SK-N-MC (cell line): ENCODE data around the gene RBM19.

Experiments
- DNase-seq: peaks from one replicate; pipeline ENCODE4 v3.0.0-alpha.2; 2011; ENCODE audit warnings: low read depth, low spot score
- H3K27ac ChIP-seq: fragments of 200-600 bp; sonication (generic); 2 replicates; pipeline ENCODE4 v1.5.1; 2016; ENCODE audit warnings: mixed run types
- H3K36me3 ChIP-seq: fragments of 200-600 bp; sonication (generic); 2 replicates; pipeline ENCODE4 v1.6.1; 2017; ENCODE audit warnings: antibody characterized with exemption, low read length, mixed read lengths; ENCODE audit not compliant: insufficient read depth
- H3K4me3 ChIP-seq: fragments of 200-600 bp; sonication (generic); 2 replicates; pipeline ENCODE4 v1.5.1; 2016
- H3K9ac ChIP-seq: fragments of 200-600 bp; sonication (generic); 2 replicates; pipeline ENCODE4 v1.8.0; 2017; ENCODE audit warnings: mixed run types, mixed read lengths; ENCODE audit not compliant: insufficient read length
- H3K9me3 ChIP-seq: fragments of 200-600 bp; sonication (generic); 2 replicates; pipeline ENCODE4 v1.6.1; 2017; ENCODE audit warnings: low read depth, mild to moderate bottlenecking, antibody characterized with exemption, low read length, moderate library complexity, mixed read lengths
- EZH2 ChIP-seq: fragments of 200-600 bp; sonication (generic); IDR thresholded peaks from one replicate; pipeline ENCODE4 v1.6.1; 2017; ENCODE audit warnings: antibody characterized with exemption
- FOXP2 ChIP-seq: optimal IDR thresholded peaks from 2 replicates; pipeline ENCODE3; 2011; ENCODE audit warnings: mild to moderate bottlenecking, moderate library complexity; ENCODE audit not compliant: insufficient read depth; ENCODE audit errors: extremely low read length, control extremely low read depth
- POLR2AphosphoS5 ChIP-seq: IDR thresholded peaks from 2 replicates; pipeline ENCODE4 v1.6.1; 2012; ENCODE audit warnings: mild to moderate bottlenecking, low read depth, low read length, borderline replicate concordance

RBM19 gene

DNA sequence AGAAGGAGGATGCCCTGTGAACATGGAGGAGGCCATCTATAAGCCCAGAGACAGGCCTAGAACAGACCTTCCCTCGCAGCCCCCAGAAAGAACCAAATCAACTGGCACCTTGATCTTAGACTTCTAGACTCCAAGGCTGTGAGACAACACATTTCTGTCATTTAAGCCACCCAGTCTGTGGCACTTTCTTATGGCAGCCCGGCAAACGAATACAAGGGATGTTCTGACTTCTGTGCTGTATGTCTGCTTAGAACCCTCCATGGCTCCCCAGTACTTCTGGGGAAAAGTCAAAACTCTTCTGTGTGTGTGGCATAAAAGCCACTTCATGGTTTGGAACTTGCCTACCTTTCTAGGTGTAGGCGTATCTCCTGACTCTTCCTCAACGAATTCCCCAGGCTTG is 42.9 kb downstream of the RBM19 start:
- Histone ChIP-seq H3K4me3 (no peak overlapping the region), H3K27ac (no peak overlapping the region), H3K9ac (no peak overlapping the region), H3K9me3 (no peaks in the 10 kb centered on the region), H3K36me3 (peaks cover 3% of the 10 kb centered on the region; the same call in 1 of the 2 replicates)
- DNase-seq: no peak
- no peak for TF ChIP-seq POLR2AphosphoS5
- TF ChIP-seq FOXP2: no peak
- TF ChIP-seq EZH2: no peak

DNA sequence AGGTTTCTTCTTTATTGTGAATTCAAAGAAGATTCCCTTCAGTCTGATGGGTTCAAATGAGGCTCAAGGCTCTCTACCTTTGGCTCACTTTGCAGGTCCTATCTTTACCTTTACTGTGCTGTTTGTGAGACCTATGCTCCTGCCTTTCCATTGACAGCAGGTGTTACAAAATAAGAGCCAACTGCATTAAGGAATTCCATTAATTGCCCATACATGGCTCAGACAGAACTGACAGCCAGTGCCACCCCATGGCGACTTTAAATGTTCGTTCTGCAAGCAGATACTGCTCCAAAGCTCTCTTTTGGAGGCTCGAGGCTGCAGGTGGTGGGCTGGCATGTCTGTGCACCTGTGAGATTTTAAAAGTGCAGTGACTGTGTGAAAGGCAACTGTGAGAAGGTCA is 44.7 kb downstream of the RBM19 start:
- Histone ChIP-seq H3K27ac (no peak overlapping the region), H3K4me3 (no peak overlapping the region), H3K36me3 (peaks cover 3% of the 10 kb centered on the region; the same call in 1 of the 2 replicates), H3K9ac (no peak overlapping the region), H3K9me3 (no peaks in the 10 kb centered on the region)
- no peak for DNase-seq
- no peak for TF ChIP-seq POLR2AphosphoS5
- TF ChIP-seq FOXP2: no peak
- TF ChIP-seq EZH2: no peak

DNA sequence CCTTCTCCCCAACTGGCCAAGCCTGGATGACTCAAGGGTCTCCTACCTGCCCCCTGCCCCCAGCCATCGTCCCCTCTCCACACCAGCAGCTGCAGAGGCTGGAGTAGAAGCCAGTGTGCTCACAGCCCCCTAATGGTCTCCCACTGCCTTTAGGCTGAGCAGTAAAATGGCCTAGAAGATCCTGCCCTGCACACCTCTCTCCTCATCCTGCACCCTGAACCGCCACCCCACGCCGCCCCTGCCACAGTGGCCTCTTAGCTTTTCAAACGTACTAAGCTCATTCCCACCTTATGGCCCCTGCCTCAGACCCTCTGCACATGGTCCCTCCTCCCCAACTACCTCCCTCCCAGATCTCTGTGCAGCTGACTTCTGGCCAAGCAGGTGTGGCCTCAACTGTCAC is 46.3 kb downstream of the RBM19 start:
- Histone ChIP-seq H3K27ac (no peak overlapping the region), H3K36me3 (peaks cover 3% of the 10 kb centered on the region; the same call in 1 of the 2 replicates), H3K9ac (no peak overlapping the region), H3K4me3 (no peak overlapping the region), H3K9me3 (no peaks in the 10 kb centered on the region)
- DNase-seq: no peak
- no peak for TF ChIP-seq POLR2AphosphoS5
- no peak for TF ChIP-seq EZH2
- no peak for TF ChIP-seq FOXP2

DNA sequence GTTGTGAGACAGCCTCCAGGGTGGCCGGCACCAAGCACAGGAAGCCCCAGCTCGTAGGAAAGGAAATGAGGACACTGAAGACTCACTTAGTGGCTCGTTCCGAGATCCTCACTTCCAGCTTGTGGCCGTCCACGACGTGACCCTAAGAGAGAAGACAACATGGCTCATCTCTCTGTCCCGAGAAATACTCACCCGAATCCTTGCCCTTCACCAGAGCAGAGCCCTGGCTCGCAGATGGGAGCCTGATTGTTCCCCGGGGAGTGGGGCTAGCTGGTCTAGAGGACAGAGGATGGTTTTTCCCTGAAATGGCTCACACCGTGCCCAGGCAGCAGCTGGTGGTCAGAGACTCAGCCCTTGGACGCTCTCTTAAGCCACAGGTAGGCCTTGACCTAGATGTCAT is 47.8 kb downstream of the RBM19 start:
- TF ChIP-seq EZH2: no peak
- peaks cover 3% of the 10 kb centered on the region; the same call in 1 of the 2 replicates for H3K36me3 ChIP-seq

DNA sequence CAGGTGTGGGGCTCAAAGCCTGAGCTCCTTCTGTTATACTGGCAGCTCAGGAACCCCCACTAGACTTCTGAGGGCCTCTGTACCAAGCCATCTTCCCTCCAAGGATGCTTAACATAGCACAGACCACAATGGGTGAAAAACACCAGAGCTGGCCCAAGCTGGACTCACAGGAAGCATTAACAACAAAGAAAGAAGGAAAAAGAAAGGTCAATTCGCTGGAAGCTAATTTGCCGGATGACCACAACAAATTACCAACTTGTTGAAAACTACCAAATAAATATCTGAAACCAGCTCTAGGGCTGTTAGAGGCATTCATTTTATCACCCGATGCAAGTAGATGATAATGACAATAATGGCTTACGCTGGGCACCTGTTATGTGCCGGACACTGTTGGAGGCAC is 48.7 kb downstream of the RBM19 start:
- Histone ChIP-seq H3K27ac (no peak overlapping the region), H3K9ac (no peak overlapping the region), H3K36me3 (no peaks in the 10 kb centered on the region), H3K4me3 (no peak overlapping the region), H3K9me3 (no peaks in the 10 kb centered on the region)
- DNase-seq: no peak
- TF ChIP-seq POLR2AphosphoS5 (no peak), EZH2 (no peak), FOXP2 (no peak)

More for the DNA sequence above, 47.8 kb downstream of the RBM19 start:
- no peaks in the 10 kb centered on the region for H3K9me3 ChIP-seq
- DNase-seq: no peak
- no peak overlapping the region for H3K4me3 ChIP-seq
- no peak overlapping the region for H3K9ac ChIP-seq
- no peak overlapping the region for H3K27ac ChIP-seq

DNA sequence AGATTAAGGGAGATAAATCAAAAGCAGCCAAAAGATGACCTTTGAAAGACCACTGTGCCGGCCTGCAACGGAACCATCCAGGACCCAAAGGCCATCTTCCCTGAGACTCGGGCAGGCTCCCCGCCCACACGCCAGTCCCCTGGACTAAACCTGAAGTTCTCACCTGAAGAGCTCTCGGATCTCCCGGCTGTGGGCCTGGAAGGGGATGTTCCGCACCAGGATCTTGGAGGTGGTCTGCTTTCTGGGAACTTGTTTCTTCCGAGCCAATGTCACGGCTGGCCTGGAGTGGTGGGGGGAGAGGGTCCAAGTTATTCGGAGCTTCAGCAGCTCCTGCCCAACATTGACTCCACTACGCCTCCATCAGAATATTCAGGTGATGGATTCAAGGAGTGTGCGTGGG is 51.3 kb downstream of the RBM19 start:
- no peaks in the 10 kb centered on the region for H3K36me3 ChIP-seq
- DNase-seq: no peak
- H3K9me3 ChIP-seq: no peaks in the 10 kb centered on the region
- H3K4me3 ChIP-seq: no peak overlapping the region
- no peak overlapping the region for H3K9ac ChIP-seq
- TF ChIP-seq EZH2 (no peak), POLR2AphosphoS5 (no peak), FOXP2 (no peak)
- no peak overlapping the region for H3K27ac ChIP-seq

DNA sequence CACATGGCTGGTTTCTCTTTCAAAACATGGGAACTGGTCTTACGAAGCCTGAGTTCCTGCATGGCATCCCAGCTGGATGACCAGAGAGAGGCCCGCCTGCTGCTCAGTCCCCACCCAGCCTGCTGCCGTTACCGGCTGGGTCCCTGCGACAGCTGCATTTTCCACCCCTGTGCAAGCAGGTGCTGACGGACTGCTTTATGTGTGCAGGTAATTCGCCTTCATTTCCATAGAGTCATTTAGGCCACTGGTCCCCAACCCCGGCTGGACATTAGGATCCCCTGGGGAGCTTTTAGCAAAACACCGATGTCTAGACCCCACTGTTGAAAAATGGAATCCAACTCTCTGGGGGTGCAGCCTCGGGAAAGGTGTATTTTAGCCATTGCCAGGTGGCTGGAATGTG is 51.9 kb downstream of the RBM19 start:
- no peak for TF ChIP-seq POLR2AphosphoS5
- no peak for TF ChIP-seq EZH2
- no peak for TF ChIP-seq FOXP2
- no peaks in the 10 kb centered on the region for H3K36me3 ChIP-seq
- no peaks in the 10 kb centered on the region for H3K9me3 ChIP-seq
- no peak overlapping the region for H3K27ac ChIP-seq
- no peak overlapping the region for H3K4me3 ChIP-seq
- no peak overlapping the region for H3K9ac ChIP-seq
- no peak for DNase-seq

DNA sequence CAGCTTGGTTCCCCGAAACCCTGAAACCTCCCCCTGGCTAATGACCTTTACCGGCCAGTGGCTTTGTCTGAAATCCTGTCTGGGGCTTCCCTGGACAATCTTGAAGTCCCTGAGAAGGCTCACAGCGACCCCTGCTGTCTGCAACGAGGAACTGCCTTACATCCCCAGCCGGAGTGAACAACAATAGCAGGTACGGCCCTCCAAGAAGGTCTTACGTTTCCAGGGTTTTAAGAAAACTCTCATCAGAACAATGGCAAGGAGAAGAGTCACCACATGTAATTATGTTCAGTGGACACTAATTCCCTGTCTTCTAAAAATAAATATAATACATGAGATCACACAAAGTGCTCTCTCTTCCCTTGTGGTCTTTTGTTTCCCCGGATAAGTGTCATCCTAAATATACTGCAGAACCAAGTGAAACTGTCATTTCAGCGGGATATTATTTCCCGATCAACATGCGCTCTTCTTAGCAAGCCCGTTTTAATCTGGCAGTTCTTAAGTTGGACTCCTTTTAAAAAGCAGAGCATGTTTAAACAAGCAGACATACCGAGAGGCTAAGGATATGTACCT is 53.3 kb downstream of the RBM19 start:
- no peaks in the 10 kb centered on the region for H3K36me3 ChIP-seq
- peak; percentile 40 for DNase-seq
- H3K4me3 ChIP-seq: no peak overlapping the region
- H3K9me3 ChIP-seq: no peaks in the 10 kb centered on the region
- no peak overlapping the region for H3K27ac ChIP-seq
- H3K9ac ChIP-seq: no peak overlapping the region
- TF ChIP-seq POLR2AphosphoS5 (no peak), EZH2 (no peak), FOXP2 (no peak)

DNA sequence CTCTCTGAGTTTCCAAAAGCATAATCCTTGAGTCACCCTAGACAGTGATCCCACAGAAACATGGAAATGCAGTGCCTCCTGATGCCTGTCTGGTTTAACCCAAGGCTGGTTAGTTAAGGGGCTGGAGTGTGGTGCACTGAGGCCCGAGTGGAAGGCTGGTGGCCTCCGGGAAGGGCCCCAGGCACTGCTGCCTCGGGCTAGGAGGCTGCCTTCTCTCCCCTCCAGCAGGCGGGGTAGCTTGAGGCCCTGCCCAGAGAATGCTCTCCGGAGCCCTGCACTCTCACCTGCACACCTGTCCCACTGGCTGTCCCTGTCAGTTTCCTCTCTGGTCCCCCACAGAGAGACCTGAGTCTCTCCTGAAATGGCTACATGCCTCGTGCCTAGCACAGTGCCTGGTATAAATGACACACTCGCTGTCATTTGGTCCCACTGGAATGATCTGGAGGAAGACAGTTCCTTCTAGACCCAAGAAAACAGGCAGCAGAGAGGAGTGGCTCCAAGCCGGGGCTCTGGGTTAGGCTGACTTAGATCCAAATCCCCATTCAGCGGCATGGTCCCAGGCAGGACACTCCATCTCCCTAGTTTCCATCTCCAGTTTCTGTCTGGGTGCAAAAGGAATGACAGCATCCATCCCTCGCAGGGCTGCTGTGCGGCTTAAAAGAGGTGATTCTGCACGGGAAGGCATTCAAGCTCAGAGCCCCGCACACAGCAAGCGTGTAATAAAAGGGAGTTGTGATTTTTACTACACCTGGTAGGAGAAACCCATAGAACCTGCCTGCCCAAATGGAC is 54.0 kb downstream of the RBM19 start:
- no peak for DNase-seq
- Histone ChIP-seq H3K4me3 (no peak overlapping the region), H3K9ac (no peak overlapping the region), H3K36me3 (no peaks in the 10 kb centered on the region), H3K9me3 (no peaks in the 10 kb centered on the region), H3K27ac (no peak overlapping the region)
- TF ChIP-seq EZH2 (no peak), POLR2AphosphoS5 (no peak), FOXP2 (no peak)
